GM12892 (cell line): ENCODE data around the gene CMTM1.

ENCODE experiments used
- DNase-seq: peaks from one replicate; pipeline ENCODE4 v3.0.0; 2011; ENCODE audit not compliant: insufficient read length
- FAIRE-seq: peaks from 2 replicates; lab custom pipeline; 2011; peaks lifted over from hg19 to GRCh38; lab: Jason Lieb, UNC
- POLR2A ChIP-seq: IDR thresholded peaks from 2 replicates; pipeline ENCODE4 v1.6.1; 2011; ENCODE audit warnings: low read depth, low read length, control low read depth
- POLR2AphosphoS5 ChIP-seq: IDR thresholded peaks from 2 replicates; pipeline ENCODE4 v1.6.1; 2011; ENCODE audit warnings: low read depth, low read length, control low read depth
- TAF1 ChIP-seq: IDR thresholded peaks from 2 replicates; pipeline ENCODE4 v1.6.1; 2011; ENCODE audit warnings: low read depth, mild to moderate bottlenecking, control low read depth, low read length, borderline replicate concordance

Gene CMTM1

DNA sequence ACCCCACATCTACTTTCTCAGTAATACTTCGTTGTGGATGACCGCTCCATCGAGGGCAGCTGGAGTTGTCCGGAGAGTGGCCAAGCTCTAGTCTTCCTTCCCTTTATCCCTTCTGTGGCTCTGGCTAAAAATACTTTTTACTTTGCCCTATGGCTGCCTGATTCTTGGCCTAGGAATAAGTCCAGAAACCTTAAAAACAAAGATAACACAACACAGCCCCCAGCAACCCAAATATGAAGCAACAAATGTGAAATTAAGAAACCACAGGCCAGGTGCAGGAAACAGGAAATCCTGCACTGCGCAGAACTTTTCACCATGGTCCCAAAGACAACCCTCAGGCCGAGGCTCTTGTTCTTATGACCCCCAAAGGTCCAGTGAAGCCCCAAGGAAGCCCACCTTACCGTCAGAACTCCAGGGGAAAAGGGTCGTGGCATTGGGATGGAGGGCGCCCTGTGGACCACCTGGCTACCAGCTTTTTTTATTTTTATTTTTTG is 42.3 kb upstream of the CMTM1 start:
- peak; percentile 87 for FAIRE-seq
- TF ChIP-seq TAF1 (no peak), POLR2A (no peak), POLR2AphosphoS5 (no peak)
- DNase-seq = no peak

DNA sequence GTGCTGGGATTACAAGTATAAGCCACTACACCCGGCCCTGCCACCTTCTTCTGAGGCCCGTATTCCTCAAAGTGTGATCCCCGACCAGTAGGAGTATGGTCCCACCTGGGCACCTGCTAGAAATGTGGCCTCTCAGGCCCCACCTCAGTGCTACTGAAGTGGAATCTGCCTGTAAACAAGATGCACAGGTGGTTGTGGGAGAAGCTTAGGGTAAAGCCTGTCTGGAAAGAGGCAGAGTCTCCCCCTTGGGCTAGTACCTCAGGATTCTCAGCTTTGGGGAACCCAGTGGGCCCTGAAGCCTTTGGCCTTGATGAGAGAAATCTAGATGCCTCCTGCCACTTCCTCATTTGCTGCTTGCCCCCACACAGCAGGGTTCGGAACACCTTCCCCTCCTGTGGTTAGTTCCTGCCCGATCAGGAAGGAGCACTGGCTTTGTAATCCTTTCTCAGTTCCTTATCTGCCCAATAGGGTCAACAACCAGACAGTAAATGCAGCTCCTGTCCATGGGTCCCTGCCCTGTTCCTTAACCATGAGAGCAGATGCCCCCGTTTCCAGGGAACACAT is 41.6 kb upstream of the CMTM1 start:
- no peak for TF ChIP-seq POLR2AphosphoS5
- no peak for TF ChIP-seq POLR2A
- TF ChIP-seq TAF1 = no peak
- FAIRE-seq (peak; percentile 95), DNase-seq (peak; percentile 44)

DNA sequence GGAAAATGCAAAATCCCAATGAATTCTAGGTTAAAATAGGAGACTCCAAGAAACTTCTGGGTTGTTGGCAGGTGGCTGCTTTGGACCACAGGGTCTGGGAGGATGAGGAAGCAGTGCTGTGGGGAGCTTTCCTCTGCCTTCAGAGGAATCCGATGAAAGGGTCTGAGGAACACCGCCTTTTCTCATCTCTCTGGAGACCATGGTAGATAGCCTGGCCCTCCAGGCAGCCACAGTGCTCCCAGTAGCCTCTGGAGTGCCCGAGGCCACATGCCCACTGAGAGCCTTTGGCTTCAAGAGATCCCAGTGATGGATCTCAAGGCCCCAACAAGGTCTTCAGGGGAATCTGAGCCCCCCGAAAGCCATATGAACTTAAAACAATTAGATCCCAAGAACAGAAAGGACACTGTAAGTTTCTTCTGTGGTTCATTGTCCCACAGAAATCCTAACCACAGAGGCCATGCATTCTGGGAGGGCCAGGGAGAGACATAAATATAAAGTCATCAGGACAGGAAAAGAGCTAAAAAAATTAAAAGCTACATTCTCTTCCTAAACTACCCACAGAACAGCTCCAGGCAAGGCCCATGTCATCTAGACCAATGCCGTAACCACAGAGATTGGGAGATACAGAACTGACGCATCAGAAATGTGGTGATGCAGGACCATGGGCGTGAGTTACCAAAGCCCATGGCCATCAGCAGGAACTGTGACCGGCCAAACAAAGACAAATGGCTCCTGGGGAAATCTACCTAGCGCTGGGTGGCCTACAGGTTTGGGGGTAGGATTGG is 40.7 kb upstream of the CMTM1 start:
- FAIRE-seq = no peak
- no peak for DNase-seq
- no peak for TF ChIP-seq POLR2AphosphoS5
- TF ChIP-seq POLR2A = no peak
- no peak for TF ChIP-seq TAF1

DNA sequence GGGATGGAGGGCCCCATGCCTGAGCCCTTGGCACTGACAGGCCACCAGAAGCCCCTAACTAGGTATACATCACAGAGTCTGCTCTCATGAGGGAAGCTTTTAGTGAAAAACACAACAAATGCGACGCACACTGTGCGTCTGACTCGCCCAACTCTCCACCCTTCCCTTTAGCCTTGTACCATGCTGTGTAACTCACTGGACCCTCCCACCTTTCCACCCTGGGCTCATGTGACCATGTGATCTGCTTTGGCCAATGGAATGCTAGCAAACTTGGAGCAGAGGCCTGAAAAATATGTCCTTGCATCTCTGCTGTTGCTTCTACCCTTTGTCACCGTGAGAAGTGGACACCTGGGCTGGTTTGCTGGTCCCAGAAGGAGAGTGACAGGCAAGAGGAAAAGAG is 37.9 kb upstream of the CMTM1 start:
- FAIRE-seq (no peak), DNase-seq (no peak)
- TF ChIP-seq POLR2A = no peak

DNA sequence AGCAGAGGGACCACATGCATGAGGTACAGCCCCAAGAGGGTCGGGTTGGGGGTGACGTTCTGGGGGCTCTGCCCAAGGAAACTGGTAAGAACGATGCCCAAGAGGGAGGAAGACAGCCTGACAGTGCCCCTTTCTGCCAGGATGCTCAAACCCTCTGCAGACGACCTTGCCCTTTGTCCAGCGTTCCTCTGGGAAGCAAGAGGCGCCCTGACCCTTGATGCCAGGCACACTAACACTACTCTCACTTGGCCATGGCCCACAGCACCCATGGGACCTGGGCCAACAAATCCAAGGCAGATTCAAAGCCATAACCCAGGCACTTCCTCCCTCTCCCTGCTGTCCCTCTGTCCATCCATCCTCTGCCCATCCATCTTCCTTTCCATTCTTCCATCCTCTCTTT is 36.8 kb upstream of the CMTM1 start:
- FAIRE-seq = peak; percentile 14
- TF ChIP-seq POLR2A (no peak), TAF1 (no peak), POLR2AphosphoS5 (no peak)
- no peak for DNase-seq

DNA sequence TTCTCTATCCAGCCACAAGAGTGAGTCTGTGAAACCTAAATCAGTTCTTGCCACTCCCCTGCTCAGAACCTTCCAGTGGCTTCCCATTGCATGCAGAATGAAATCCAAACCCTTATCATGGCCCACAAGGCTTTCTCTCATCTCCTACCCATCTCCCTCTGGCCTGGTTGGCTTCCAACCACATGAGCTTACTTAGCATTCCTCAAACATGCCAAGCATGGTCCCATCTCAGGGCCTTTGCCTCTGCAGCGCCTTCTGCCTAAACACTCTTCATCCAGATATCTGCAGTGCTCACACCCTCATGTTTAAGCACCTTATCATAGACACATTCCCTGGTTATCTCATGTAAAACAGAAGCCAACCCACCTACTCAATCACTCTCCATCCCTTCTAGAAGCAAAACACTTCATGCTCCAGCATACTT is 31.9 kb upstream of the CMTM1 start:
- no peak for TF ChIP-seq POLR2AphosphoS5
- no peak for FAIRE-seq

DNA sequence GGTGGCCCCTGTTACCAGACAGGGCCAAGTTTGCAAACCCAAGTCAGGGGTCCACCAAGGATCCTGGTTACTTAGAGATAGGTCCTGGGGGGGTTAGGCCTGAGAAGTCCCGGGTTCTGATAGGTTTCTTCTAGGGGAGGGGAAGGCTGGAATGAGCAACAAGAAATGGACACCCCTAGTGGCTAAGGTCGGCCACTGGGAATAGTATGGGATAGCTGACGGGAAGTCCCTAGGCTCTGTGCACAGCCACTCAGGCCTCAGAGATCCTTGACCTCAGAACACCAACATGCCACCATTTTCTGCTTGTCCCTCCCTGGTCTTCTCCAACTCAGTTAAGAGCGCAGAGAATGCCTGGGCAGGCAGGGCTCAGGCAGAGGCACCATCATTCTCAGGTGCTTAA is 29.7 kb upstream of the CMTM1 start:
- TF ChIP-seq TAF1 (no peak), POLR2A (no peak), POLR2AphosphoS5 (no peak)
- FAIRE-seq (no peak), DNase-seq (no peak)

More for the DNA sequence above, 31.9 kb upstream of the CMTM1 start:
- no peak for DNase-seq

DNA sequence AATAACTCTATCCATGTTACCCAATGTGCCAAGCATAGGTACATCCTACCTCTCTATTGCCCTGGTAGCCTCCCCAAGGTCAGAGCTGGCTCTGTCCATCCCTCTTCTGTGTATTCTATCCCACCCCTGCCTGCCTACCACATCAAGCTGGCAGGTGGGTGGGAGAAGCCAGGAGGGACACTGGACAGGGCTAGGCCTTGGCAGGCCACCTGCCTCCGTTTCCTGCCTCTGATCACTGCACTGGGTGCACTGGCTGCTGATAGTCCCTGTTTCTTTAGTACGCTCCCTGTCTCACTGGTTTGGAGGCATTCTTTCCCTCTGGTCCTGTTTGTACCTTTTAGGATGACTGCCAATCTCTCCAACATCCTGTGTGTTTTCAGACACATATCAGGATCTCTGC is 29.0 kb upstream of the CMTM1 start:
- FAIRE-seq = no peak
- TF ChIP-seq TAF1 (no peak), POLR2AphosphoS5 (no peak), POLR2A (no peak)
- no peak for DNase-seq

DNA sequence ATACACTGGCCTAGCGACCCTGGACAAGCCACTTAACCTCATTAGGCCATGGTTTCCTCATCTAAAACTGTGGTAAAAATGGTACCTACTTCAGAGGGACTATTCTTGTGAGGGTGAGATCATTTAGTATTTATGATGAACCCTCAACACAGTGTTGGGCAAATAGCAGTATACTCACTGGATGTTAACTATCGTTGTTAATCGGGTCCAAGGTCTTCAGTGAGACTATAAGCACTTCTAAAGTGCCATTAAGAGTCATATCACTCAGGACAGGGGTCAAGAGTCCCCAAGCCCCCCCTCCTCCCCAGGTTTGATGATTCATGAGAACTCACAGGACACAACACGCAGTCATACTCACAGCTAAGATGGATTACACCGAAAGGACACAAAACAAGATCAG is 27.3 kb upstream of the CMTM1 start:
- DNase-seq = no peak
- FAIRE-seq = no peak
- no peak for TF ChIP-seq POLR2AphosphoS5
- TF ChIP-seq TAF1 = no peak
- TF ChIP-seq POLR2A = no peak

DNA sequence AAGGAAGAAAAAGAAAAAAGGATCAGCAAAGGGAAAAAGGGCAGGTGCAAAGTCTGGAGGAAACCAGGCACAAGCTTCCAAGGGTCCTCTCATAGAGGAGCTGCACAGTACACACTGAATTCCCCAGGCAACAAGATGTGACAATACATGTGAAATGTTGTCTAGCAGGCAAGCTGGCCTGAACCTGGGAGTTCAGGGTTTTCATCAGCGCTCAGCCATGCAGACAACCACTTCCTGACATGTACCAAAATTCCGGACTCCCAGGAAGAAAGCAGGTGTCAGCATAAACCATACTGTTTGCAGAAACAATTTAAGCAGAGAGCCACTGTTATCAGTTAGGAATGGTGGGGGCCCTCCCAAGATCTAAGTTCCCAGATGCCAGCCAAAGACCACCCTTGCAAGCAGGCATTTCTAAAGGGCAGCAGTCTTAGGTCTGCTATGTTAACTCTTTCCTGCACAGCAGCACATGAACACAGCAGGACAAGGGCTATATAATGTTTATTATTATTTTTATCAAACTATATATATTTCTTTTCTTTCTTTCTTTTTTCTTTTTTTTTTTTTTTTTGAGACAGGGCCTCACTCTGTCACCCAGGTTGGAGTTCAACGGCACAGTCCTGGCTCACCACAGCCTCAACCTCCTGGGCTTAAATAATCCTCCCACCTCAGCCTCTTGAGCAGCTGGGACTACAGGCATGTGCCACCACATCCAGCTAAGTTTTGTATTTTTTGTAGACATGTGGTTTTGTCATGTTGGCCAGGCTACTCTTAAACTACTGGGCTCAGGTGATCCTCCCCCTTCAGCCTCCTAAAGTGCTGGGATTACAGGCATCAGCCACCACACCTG is 26.4 kb upstream of the CMTM1 start:
- TF ChIP-seq TAF1 = no peak
- no peak for DNase-seq
- FAIRE-seq = peak; percentile 97

DNA sequence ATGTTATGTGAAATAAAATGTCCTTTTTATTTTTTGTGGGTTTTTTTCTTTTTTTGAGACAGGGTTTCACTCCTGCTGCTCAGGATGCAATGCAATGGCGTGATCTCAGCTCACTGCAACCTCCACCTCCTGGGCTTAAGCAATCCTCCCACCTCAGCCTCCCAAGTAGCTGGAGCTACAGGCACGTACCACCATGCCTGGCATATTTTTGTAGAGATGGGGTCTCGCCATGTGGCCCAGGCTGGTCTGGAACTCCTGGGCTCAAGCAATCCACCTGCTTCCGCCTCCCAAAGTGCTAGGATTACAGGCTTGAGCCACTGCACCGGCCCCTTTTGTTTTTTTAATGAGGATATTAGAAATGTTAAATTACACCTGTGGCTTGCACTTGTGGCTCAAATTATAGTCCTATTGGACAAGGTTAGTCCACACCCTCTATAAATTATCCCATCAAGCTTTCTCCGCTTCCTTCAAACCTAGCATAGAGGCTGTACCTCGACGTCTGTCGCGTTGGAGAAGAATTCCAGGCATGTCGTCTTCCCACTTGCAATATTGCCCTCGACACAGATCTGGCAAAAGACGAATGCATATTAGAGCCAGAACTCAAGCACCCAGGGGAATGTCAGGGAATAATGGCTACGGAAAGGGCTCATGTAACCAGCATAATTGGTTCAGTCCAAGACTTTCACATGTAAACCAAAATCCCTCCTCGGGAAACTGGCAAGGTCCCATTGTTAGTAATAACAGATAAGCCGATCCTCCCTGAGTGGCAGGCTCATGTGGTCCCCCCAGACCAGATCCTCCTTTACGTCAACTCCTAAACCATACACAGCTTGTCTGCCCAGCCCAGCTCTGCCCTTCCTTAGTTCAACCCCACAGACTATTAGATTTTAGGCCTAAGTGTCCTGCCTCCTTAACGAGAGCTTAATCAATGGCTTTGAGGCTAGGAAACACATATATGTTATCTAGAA is 24.6 kb upstream of the CMTM1 start:
- FAIRE-seq (no peak), DNase-seq (no peak)
- no peak for TF ChIP-seq POLR2AphosphoS5
- TF ChIP-seq TAF1 = no peak
- no peak for TF ChIP-seq POLR2A
